Ecto neural progenitor cell (in vitro differentiated cells): ENCODE data around the gene DNAJB12.
A peak's percentile ranks its signal among the peaks of the same experiment; 100 is the strongest.
"Not testable (repeated sequence)": the region's sequence is repeated elsewhere in the genome, so short reads cannot be mapped to it uniquely, and the experiment has no call there.

ENCODE experiments used
- DNase-seq: peaks from one replicate; pipeline ENCODE4 v3.0.0-alpha.2; 2018; ENCODE audit warnings: low spot score

The DNAJB12 gene

GRCh38 chr10:72316386-72316700 is 38.4 kb downstream of the DNAJB12 start:
- no peak for DNase-seq

DNA sequence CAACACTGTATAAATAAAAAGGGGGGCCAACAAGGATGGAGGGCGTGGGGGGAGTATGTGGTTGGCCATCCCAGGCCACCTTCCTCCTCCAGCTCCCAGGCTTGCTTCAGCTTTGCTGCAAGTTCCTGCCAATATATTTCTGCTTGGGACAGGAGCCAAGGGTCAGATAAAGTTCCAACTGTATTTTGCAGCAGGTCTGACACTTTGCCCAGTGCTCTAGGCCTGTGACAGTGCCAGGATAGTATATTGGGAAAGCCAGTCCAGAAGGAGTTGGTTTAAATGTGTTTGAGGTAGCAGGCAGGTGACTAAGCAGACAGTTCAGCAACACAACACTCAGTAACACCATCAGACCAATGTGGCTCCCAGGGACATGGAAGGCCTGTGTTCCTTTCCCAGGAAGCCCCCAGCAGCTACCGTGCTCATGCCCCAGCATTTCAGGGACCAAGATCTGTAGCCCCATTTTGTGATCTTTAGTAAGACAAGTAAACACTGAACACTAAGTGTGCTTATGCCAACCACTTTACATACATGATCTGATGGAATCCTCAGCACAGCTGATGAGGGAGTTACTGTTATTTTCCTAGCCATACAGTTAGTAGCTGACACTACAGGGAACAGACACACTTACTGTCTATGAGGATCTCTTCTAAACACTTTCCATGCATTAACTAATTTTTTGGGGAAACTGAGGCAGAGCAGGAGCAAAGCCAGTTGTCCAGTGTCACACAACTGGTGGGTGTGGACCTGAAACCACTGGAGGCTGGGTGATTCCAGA is 38.9 kb downstream of the DNAJB12 start:
- no peak for DNase-seq

DNA sequence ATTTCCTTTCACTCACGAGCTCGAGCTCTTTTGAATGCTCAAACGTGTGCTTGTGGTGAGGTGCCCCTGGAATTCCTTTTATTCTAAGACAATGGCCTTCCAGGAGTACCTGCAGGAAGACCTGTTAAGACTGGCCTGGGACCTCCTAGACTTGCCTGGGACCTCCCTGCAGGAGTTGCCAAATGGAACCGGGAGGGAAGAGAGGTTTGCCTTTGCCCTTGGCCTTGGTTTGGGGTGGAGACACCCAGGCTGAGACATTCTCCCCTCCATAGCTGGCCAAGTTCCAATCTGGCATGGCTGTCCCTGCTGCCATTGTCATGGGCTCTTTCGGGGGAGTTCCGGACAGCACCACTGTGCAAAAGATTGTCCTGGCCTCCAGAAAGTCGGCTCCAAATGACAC is 39.7 kb downstream of the DNAJB12 start:
- no peak for DNase-seq

DNA sequence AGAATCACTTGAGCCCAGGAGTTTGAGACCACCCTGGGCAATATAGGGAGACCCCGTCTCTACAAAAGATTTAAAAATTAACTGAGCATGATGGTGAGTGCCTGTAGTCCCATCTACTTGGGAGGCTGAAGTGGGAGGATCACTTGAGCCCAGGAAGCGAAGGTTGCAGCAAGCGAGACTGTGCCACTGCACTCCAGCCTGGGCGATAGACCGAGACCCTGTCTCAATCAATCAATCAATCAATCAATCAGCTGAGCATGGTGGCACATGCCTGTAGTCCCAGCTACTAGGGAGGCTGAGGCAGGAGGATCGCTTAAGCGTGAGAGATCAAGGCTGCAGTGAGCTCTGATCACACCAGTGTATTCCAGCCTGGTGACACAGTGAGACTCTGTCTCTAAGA is 40.5 kb downstream of the DNAJB12 start:
- no peak for DNase-seq

DNA sequence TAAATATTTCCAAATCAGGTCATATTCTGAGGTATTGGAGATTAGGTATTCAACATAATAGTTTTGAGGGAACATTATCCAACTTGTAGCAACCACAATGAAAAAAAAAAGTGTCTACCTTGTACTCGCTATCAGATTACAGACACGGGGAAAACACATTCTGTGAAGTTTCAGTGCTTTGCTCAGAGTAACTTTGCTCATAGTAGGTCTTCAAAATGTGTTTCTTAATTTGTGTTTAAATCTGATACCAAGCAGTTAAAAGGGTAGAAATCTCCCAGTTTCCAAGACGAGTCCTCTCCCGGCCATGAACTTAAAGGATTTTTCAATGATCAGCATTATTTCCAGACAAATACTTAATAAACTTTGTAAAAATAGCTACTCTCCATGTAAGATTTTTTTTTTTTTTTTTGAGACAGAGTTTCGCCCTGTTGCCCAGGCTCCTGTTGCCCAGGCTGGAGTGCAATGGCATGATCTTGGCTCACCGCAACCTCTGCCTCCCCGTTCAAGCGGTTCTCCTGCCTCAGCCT is 41.8 kb downstream of the DNAJB12 start:
- no peak for DNase-seq

- no peak for DNase-seq
Measured at GRCh38 chr10:72311667-72312066, 43.1 kb downstream of the DNAJB12 start.

DNA sequence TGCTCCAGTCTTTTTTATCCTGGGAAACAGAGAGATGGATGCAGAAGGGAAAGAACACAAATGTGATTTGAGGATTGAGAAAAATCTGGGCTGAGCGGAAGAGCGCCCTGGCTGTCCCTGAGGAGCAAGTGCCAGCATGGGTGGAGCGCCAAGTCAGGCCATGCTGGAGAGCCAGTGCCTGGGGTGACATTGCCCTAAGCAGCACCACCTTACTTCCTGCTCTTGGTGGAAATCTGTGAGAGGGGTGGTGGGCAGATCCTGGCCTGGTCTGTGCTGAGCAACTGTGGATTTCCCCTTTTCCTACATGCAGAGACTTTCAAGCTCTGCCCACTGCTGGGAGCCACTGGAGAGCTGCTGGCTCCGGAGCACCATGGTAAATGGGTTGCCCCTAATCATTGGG is 44.1 kb downstream of the DNAJB12 start:
- no peak for DNase-seq

GRCh38 chr10:72310241-72310633 is 44.5 kb downstream of the DNAJB12 start:
- no peak for DNase-seq

DNA sequence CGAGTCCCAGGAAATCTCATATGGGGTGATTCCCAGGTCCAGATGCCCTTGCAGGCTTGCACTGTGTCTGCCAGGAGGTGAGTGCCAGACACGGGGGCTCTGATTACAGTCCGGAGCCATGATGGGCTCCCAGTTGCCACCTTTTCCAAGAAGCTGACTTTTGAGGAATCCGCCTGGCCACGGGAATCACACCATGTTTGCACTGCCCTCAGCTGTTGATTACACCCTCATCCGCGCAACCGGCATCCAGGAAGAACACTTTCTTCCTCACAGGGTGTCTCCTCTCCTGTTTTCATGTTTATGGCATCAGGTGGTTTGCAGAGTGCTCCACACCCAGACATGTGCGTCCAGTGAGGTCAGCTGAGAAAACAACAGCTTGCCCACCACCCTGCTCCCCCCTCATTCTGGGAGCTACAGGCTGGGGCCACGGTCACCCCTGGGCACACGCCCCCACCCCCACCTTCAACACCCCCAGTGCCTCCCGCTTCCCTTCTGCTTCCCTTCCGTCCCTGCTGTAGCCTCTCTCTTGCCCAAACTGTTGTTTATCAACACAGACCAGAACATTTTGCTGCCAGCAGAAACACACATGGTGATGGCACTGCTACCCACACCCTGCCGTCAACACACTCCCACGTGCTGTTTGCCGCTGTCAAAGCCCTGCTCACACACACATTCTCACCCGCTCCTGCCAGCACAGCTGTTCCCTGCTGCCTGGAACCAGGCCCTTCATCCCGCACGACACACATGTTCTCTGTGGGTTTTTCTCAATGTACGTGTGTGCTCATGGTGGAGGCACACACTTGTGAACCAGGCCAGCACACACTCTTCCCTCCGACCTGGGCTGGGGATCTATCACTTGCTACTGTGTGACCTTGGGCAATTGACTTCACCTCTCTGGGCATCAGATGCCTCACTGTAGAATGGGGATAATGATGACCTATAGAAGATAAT is 45.2 kb downstream of the DNAJB12 start:
- no peak for DNase-seq

DNA sequence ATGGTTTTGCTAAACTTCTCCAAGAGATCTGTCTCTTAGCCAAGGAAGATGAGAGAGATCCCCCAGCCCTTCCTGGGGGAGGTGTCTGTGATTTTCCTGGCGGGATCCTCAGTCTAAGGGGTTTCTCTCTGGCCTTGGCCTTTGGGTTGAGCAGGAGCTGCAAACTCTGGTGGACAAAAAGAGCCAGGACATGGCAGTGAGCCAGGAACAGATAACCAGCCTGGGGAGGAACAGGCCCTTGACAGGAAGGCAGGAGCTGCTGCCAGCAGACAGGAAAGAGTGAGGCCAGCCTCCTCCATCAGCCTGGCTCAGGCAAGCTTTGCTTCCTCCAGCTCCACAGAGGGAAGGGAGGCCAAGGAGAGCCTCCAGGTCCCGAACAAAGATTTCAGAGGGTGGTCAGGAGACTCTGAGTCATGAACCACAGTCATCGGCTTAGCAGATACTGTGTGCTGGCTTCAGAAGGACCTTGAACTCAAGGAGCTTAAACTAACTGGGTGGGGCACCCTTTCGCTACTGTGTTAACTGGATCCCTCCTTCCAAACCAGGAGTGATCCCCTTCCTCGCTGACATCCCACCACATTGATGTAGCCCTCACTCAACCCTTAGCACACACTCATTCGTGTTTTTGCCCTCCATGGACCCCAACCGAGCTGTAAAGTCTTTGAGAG is 46.3 kb downstream of the DNAJB12 start:
- DNase-seq: no peak

DNA sequence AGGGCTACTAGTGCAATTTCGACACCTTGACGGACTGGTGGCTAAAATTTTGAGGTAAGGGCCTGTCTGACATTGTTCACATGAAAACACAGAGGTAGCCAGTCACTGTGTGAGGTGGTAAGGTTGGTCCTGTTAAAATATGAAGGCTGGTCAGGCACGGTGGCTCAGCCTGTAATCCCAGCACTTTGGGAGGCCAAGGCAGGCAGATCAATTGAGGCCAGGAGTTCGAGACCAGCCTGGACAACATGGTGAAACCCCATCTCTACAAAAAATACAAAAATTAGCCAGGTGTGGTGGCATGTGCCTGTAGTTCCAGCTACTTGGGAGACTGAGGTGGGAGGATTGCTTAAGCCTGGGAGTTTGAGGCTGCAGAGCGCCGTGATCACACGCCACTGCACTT is 47.0 kb downstream of the DNAJB12 start:
- not testable (repeated sequence) for DNase-seq

- DNase-seq: no peak
Measured at GRCh38 chr10:72306215-72306760, 48.4 kb downstream of the DNAJB12 start.

DNA sequence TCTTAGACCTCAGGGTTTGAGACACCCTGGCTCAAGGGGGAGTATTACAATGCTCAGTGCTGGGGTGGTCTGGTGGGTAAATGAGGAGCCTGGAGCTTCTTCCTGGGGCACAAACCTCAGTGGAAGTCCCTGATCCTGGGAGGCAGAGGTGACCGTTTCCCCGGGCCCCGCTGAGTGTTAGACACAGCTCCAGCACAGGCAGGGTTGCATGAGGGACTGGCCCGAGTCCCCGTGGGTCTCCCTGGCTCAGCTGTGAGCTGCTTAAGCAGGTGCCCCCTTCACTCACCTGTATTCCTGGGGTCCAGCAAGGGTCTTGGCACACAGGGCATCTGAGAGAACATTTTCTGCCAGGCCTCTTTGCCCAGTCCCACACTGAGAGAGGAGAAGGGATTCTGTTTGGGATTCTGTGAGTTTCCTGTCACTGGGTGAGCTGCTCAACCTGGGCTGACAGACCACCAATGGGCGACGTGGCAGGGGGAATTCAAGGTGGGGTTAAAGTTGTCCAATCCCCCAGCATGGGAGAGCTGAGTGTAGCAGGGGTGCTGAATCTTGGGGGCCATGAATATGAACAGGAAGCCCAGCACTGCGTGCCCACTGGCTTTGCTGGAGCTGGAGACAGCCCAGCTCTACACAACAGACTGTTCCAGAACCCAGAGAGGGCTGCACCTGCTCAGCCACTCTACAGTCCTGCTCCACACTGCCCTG is 51.1 kb downstream of the DNAJB12 start:
- no peak for DNase-seq

DNA sequence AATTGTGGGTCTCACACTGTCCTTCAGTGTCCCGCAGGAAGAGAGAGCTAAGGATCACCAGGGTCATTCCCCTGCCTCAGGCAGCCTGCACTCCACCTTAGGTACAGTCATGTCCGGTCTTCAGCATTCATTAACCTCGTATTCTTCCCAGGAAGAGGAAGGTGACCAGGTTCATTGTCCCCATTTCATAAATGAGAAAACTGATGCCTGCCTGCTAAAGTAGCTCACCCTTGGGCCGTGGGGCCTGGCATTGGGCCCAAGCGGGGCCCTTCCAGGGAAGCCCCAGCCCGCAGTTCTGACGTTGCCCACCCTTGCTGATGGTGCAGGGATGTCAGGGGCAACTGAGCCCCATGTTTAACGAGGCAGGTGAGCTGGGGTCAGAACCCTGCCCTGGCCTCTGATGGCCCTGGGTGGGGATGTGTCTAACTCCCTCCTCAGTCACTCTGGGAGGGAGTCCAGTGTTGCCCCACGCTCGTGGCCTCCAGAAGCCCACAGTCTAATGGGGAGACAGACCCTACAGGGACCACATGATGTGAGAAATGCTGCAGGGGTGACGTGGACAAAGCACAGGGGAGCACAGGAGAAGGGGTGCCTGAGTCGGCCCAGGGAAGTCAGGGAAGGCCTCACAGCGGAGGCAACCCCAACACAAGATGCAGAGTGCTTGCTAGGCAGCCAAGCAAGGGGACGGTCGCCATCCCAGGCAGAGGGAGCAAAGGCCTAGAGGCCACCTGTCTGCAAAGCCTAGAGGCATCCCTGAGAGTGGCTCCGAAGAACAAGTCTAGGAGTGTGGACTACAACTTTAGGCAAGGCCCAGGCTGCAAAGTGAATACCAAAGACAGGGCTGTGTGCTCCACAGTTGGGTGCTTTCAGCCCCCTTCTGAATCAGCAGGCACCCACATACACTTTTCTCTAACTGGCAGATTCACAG is 55.9 kb downstream of the DNAJB12 start:
- DNase-seq: no peak

- DNase-seq: peak; percentile 98
Measured at GRCh38 chr10:72297805-72298591, 56.7 kb downstream of the DNAJB12 start.

DNA sequence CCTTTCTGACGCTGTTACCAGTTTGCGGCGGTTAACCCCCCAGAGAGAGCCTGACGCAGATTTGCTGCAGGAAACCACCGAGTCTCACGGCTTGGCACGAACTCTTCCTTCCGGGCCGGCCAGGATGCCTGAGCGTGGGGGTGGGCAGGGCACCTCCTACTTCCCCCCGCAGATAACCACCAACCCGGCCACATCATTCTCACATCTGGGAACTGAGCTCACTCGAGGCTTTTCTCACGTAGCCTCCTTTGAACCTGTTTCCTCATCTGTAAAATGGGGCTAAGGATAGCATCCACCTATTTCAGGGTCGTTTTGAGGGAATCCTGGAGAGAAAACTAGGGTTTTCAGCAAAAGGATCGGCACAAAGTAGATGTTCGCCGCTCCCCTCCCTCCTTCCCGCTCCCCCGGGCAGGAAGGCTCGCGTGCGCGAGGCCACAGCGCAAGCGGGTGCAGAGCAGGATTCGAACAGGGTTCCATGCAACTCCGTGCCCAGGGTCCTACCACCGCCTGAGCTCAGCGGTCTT is 57.4 kb downstream of the DNAJB12 start:
- no peak for DNase-seq

DNA sequence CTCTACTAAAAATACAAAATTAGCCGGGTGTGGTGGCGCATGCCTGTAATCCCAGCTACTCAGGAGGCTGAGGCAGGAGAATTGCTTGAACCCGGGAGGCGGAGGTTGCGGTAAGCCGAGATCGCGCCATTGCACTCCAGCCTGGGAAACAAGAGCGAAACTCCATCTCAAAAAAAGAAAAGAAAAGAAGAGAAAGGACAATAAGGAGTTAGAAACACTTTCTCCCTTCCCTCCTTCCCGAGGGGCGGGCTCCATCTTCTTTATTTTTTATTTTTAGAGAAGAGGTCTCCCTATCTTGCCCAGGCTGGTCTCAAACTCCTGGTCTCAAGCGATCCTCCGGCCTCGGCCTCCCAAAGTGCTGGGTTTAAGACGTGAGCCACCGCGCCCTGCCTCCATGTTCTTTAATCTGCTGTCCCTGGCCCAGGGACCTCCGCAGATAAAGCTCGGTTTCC is 57.9 kb downstream of the DNAJB12 start:
- DNase-seq: not testable (repeated sequence)

DNA sequence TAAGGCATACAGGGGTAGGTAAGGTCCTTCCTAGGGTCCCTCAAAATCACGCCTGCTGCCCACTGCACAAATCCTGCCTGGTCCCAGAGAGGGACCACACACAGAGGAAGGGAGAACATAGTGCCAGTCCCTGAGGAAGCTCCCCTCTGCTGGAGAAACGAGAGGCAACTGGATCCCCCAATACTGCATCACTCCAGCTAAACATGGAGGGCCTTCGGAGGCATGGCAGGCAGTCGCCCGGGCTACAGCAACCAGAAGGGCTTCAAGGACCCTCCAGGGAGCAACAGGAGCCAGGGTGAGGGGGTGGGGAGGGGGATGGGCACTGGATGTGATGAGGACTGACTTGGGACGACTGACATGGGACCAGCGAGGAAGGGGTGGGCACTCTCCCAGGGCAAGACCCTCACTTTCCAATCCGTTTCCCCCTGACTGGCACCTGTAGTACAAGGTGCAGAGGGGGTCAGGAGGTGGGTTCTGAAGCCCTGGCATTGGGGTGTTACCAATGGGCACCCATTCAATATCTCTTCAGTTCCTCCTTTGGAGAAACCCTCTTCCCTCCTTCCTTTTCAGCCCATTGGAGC is 59.3 kb downstream of the DNAJB12 start:
- no peak for DNase-seq

GRCh38 chr10:72292223-72292691 is 62.5 kb downstream of the DNAJB12 start:
- no peak for DNase-seq
